ENCODE results near the gene GTF3C1.

- no peak for TF ChIP-seq RAD21 (conservative IDR thresholded peaks at IDR 0.05)
- TF ChIP-seq CTCF (IDR thresholded peaks at IDR 0.05; ENCODE audit: poor library complexity, severe bottlenecking): no peak
- TF ChIP-seq EP300 (conservative IDR thresholded peaks at IDR 0.05; ENCODE audit: poor library complexity, severe bottlenecking): no peak
- TF ChIP-seq EZH2 (IDR thresholded peaks at IDR 0.05; ENCODE audit: borderline replicate concordance, insufficient read depth, low read length, poor library complexity, severe bottlenecking): no peak
- no peak for TF ChIP-seq POLR2AphosphoS5 (IDR thresholded peaks at IDR 0.05)
- TF ChIP-seq, protein P1, sequence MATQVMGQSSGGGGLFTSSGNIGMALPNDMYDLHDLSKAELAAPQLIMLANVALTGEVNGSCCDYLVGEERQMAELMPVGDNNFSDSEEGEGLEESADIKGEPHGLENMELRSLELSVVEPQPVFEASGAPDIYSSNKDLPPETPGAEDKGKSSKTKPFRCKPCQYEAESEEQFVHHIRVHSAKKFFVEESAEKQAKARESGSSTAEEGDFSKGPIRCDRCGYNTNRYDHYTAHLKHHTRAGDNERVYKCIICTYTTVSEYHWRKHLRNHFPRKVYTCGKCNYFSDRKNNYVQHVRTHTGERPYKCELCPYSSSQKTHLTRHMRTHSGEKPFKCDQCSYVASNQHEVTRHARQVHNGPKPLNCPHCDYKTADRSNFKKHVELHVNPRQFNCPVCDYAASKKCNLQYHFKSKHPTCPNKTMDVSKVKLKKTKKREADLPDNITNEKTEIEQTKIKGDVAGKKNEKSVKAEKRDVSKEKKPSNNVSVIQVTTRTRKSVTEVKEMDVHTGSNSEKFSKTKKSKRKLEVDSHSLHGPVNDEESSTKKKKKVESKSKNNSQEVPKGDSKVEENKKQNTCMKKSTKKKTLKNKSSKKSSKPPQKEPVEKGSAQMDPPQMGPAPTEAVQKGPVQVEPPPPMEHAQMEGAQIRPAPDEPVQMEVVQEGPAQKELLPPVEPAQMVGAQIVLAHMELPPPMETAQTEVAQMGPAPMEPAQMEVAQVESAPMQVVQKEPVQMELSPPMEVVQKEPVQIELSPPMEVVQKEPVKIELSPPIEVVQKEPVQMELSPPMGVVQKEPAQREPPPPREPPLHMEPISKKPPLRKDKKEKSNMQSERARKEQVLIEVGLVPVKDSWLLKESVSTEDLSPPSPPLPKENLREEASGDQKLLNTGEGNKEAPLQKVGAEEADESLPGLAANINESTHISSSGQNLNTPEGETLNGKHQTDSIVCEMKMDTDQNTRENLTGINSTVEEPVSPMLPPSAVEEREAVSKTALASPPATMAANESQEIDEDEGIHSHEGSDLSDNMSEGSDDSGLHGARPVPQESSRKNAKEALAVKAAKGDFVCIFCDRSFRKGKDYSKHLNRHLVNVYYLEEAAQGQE (IDR thresholded peaks at IDR 0.05; ENCODE audit: borderline replicate concordance): no peak
- TF ChIP-seq MXI1 (conservative IDR thresholded peaks at IDR 0.05; ENCODE audit: poor library complexity, severe bottlenecking): no peak
- no peak for TF ChIP-seq TAF1 (IDR thresholded peaks at IDR 0.05; ENCODE audit: low read depth)
Observed at GRCh38 chr16:27503662-27504061, 46.1 kb downstream of the GTF3C1 start.
